Gastroesophageal sphincter (tissue), 3 donors: ENCODE data around the gene MYO1F.

Source experiments
- CTCF ChIP-seq, 4 experiments: fragments of 200-600 bp in 2 of 4; fragments of 450-650 bp in 2 of 4; sonication (generic) in 1 of 4; IDR thresholded peaks; one replicate each; pipeline ENCODE4 v1.5.1; 2017 to 2019; ENCODE audit warnings: antibody characterized with exemption in 4 of 4, mild to moderate bottlenecking in 2 of 4, moderate library complexity in 2 of 4
- EP300 ChIP-seq: sonication (generic); formaldehyde crosslinking; IDR thresholded peaks from one replicate; pipeline ENCODE4 v1.6.1; 2017; ENCODE audit warnings: antibody characterized with exemption, mild to moderate bottlenecking
- POLR2AphosphoS5 ChIP-seq: sonication (generic); formaldehyde crosslinking; IDR thresholded peaks from one replicate; pipeline ENCODE4 v1.6.1; 2017; ENCODE audit warnings: antibody characterized with exemption

- TF ChIP-seq CTCF (IDR thresholded peaks at IDR 0.05) (no peak), POLR2AphosphoS5 (no peak), EP300 (no peak)
Observed at GRCh38 chr19:8575467-8575997, 1.7 kb downstream of the MYO1F start.
